Measurements from ENCODE around the gene KCNIP4.

The KCNIP4 gene

GRCh38 chr4:21184788-21185187 is 763.8 kb downstream of the KCNIP4 start:
- no peak for DNase-seq (ENCODE audit: low spot score)

GRCh38 chr4:21181716-21182115 is 766.9 kb downstream of the KCNIP4 start:
- DNase-seq (ENCODE audit: low spot score) = no peak

- no peak for DNase-seq (ENCODE audit: low spot score)
Observed at GRCh38 chr4:21177871-21178270, 770.7 kb downstream of the KCNIP4 start.

- DNase-seq (ENCODE audit: low spot score) = no peak
Observed at GRCh38 chr4:21177092-21177491, 771.5 kb downstream of the KCNIP4 start.

- DNase-seq (ENCODE audit: low spot score) = no peak
Observed at GRCh38 chr4:21167711-21168110, 780.9 kb downstream of the KCNIP4 start.

GRCh38 chr4:21155367-21155766 is 793.2 kb downstream of the KCNIP4 start:
- no peak for DNase-seq (ENCODE audit: low spot score)

GRCh38 chr4:21139327-21139726 is 809.2 kb downstream of the KCNIP4 start:
- no peak for DNase-seq (ENCODE audit: low spot score)

- DNase-seq (ENCODE audit: low spot score) = no peak
Observed at GRCh38 chr4:21136051-21136630, 812.4 kb downstream of the KCNIP4 start.

GRCh38 chr4:21134994-21135393 is 813.6 kb downstream of the KCNIP4 start:
- no peak for DNase-seq (ENCODE audit: low spot score)

- DNase-seq (ENCODE audit: low spot score) = no peak
Observed at GRCh38 chr4:21130606-21131005, 818.0 kb downstream of the KCNIP4 start.

- no peak for DNase-seq (ENCODE audit: low spot score)
Observed at GRCh38 chr4:21126014-21126512, 822.5 kb downstream of the KCNIP4 start.

GRCh38 chr4:21118301-21118700 is 830.3 kb downstream of the KCNIP4 start:
- no peak for DNase-seq (ENCODE audit: low spot score)

GRCh38 chr4:21117541-21118180 is 830.9 kb downstream of the KCNIP4 start:
- DNase-seq (ENCODE audit: low spot score) = no peak

- no peak for DNase-seq (ENCODE audit: low spot score)
Observed at GRCh38 chr4:21113496-21114223, 834.9 kb downstream of the KCNIP4 start.

- no peak for DNase-seq (ENCODE audit: low spot score)
Observed at GRCh38 chr4:21102667-21103066, 845.9 kb downstream of the KCNIP4 start.

- DNase-seq (ENCODE audit: low spot score) = no peak
Observed at GRCh38 chr4:21097865-21098264, 850.7 kb downstream of the KCNIP4 start.

GRCh38 chr4:21097026-21097425 is 851.5 kb downstream of the KCNIP4 start:
- DNase-seq (ENCODE audit: low spot score) = no peak

- DNase-seq (ENCODE audit: low spot score) = no peak
Observed at GRCh38 chr4:21092531-21092930, 856.0 kb downstream of the KCNIP4 start.

- DNase-seq (ENCODE audit: low spot score) = no peak
Observed at GRCh38 chr4:21090094-21090666, 858.4 kb downstream of the KCNIP4 start.

GRCh38 chr4:21083413-21083812 is 865.2 kb downstream of the KCNIP4 start:
- DNase-seq (ENCODE audit: low spot score) = no peak

GRCh38 chr4:21077967-21078366 is 870.6 kb downstream of the KCNIP4 start:
- DNase-seq (ENCODE audit: low spot score) = no peak

- no peak for DNase-seq (ENCODE audit: low spot score)
Observed at GRCh38 chr4:21067351-21067750, 881.2 kb downstream of the KCNIP4 start.

- no peak for DNase-seq (ENCODE audit: low spot score)
Observed at GRCh38 chr4:21061902-21062301, 886.7 kb downstream of the KCNIP4 start.

Measured in CD4-positive, alpha-beta T cell treated with Interleukin-6 at 100 ng/mL for 8 hours (primary cell).